ENCODE measurements around the gene EEIG1. TPM values are rescaled to one million over a fixed set of nuclear protein-coding genes. Genes with fewer than 3 reads are reported as not detected.

The EEIG1 gene
- total RNA-seq, 1 donor: 49.1 TPM

DNA sequence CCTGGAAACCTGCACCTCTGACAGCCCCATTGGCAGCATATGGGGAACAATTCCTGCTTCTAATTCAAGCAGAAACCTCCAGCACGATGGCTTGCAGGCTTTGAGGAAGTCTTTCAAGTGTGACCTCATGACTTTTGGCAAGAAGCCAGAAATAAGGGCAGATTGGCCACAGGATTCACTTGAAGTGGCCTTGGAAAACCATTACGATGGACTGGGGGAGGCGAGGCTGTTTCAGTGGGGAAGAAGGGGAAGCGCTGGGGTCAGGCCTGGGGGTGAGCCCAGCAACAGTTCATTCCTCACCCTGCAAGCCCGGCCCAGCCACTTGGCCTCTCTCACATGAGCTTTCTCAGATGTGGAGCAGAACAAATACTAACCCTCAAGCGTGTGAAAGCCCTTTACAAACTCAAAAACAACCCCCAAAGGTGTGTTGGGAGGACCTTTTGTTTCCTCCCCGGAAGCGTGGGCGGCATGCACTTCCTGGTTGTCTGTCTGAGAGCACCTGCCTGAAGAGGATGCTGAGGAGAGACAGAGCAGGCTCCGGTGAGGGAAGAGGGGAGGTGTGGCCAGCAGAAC, 26.9 kb upstream of the EEIG1 start:
- peaks cover 63% of the 10 kb centered on the region for H3K4me1 ChIP-seq (ENCODE audit: insufficient read depth, low read length)
- H3K27me3 ChIP-seq (ENCODE audit: insufficient read depth, low read length): no peaks in the 10 kb centered on the region
- H3K9me3 ChIP-seq (ENCODE audit: low read depth, low read length): no peaks in the 10 kb centered on the region
- H3K4me3 ChIP-seq (ENCODE audit: low read length): no peak overlapping the region

DNA sequence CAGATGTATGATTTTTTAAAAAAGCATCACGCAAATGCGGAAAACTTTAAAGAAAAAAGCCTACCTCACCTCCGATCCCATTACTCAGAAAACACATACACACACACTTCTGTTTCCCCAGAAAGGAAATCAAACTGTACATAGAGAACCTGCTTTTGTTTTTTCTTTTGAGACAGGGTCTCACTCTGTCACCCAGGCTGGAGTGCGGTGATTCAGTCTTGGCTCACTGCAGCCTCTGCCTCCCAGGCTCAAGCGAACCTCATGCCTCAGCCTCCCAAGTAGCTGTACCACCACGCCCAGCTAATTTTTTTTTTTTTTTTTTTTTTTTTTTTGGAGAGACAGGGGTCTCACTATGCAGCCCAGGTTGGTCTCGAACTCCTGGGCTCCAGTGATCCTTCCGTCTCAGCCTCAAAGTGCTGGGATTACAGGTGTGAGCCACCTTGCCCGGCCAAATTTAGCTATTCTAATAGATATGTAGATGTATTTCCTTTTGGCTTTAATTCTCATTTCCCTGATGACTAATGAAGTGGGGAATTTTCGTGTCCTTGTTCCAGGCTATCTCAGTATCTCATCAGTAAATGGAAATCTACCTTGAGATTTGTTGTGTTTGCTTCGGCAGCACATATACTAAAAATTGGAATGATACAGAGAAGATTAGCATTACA, 25.7 kb upstream of the EEIG1 start:
- no peaks in the 10 kb centered on the region for H3K9me3 ChIP-seq (ENCODE audit: low read depth, low read length)
- H3K4me3 ChIP-seq (ENCODE audit: low read length): no peak overlapping the region
- H3K4me1 ChIP-seq (ENCODE audit: insufficient read depth, low read length): peaks cover 63% of the 10 kb centered on the region
- H3K27me3 ChIP-seq (ENCODE audit: insufficient read depth, low read length): no peaks in the 10 kb centered on the region

DNA sequence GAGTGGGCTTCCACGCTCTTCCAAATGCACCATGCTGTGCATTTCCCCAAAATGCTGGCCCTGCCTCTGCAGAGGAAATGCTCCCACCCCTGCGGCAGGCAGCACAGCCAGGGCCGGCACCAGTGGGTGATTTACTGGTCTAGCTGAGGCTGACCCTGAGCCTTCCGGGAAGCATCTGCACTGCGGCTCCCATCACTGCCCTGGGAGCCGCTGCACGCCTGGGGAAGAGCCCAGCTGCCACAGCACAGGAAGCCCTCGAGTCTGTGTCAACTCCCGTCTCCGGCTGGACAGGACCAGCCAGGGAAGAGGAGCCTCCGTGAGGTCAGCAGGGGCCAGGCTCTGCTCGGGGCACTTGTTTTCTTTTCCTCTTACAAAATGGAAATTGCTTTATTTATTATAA, 25.1 kb upstream of the EEIG1 start:
- Histone ChIP-seq H3K4me1 (ENCODE audit: insufficient read depth, low read length) (peaks cover 60% of the 10 kb centered on the region), H3K9me3 (ENCODE audit: low read depth, low read length) (no peaks in the 10 kb centered on the region), H3K4me3 (ENCODE audit: low read length) (no peak overlapping the region), H3K27me3 (ENCODE audit: insufficient read depth, low read length) (no peaks in the 10 kb centered on the region)

DNA sequence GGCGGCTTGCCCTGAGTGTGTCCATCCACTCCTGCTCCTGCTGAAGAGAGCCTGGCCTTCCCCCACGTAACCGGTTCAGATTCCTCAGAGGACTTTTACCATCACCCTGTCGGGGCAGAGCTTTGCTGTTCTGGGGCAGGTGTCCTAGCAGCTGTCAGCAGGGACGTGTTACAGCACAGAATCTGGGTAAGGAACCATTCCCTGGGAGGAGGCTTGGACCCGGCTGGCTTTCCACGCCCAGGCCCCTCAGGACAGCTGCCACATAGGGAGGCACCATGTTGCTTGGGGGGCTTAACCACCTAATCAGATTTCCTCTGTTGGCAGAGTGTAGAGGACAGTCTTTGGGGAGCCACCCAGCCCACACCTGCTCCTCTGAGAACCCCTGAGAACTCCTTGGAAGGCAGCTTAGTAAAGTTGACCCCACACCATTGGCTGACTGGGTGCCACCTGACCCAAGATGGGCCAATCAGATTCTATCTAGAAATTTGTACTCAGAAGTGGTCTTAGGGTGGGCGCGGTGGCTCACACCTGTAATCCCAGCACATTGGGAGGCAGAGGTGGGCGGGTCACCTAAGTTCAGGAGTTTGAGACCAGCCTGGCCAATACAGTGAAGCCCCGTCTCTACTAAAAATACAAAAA, 23.3 kb upstream of the EEIG1 start:
- Histone ChIP-seq H3K4me1 (ENCODE audit: insufficient read depth, low read length) (peaks cover 48% of the 10 kb centered on the region), H3K4me3 (ENCODE audit: low read length) (no peak overlapping the region), H3K27me3 (ENCODE audit: insufficient read depth, low read length) (no peaks in the 10 kb centered on the region)

DNA sequence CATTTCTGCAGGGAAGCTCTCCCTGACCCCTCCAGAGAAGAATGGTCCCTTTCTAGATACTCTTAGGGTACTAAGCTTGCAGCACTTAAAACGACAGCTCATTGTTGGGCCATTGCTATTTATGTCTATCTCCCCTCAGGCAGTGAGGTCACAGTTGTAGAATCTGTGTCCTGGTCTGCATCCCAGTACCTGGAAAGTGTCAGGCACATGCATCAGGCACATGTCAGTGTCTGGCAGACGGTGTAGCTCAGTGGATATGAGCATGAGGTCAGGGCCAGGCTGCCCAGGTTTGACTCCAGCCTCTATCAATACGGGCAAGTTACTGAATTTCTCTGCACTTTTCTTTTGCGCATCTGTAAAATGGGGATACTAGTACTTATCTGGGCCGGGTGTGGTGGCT, 22.2 kb upstream of the EEIG1 start:
- peaks cover 36% of the 10 kb centered on the region for H3K4me1 ChIP-seq (ENCODE audit: insufficient read depth, low read length)
- H3K9me3 ChIP-seq (ENCODE audit: low read depth, low read length): no peaks in the 10 kb centered on the region

More for the DNA sequence above, 23.3 kb upstream of the EEIG1 start:
- H3K9me3 ChIP-seq (ENCODE audit: low read depth, low read length): no peaks in the 10 kb centered on the region

DNA sequence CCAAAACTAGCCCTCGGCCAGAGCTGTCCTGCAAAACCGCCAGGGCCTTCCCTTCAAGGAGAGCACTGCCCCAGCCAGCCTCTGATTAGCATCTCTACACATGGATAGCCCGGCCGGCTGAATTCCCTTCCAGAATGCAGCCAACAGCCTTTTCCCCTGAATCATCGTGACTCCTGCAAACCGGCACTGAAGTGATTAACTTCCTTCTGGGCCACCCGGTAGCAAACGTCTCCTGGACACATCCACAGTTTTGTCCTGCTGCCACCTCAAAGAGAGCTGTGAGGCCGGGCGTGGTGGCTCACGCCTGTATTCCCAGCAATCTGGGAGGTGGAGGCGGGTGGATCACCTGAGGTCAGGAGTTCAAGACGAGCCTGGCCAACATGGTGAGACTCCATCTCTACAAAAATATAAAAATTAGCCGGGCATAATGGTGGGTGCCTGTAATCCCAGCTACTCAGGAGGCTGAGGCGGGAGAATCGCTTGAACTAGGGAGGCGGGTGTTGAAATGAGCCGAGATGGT, 21.1 kb upstream of the EEIG1 start:
- Histone ChIP-seq H3K9me3 (ENCODE audit: low read depth, low read length) (no peaks in the 10 kb centered on the region), H3K4me1 (ENCODE audit: insufficient read depth, low read length) (peaks cover 25% of the 10 kb centered on the region), H3K27me3 (ENCODE audit: insufficient read depth, low read length) (no peaks in the 10 kb centered on the region), H3K4me3 (ENCODE audit: low read length) (no peak overlapping the region)

More for the DNA sequence above, 22.2 kb upstream of the EEIG1 start:
- Histone ChIP-seq H3K27me3 (ENCODE audit: insufficient read depth, low read length) (no peaks in the 10 kb centered on the region), H3K4me3 (ENCODE audit: low read length) (no peak overlapping the region)

DNA sequence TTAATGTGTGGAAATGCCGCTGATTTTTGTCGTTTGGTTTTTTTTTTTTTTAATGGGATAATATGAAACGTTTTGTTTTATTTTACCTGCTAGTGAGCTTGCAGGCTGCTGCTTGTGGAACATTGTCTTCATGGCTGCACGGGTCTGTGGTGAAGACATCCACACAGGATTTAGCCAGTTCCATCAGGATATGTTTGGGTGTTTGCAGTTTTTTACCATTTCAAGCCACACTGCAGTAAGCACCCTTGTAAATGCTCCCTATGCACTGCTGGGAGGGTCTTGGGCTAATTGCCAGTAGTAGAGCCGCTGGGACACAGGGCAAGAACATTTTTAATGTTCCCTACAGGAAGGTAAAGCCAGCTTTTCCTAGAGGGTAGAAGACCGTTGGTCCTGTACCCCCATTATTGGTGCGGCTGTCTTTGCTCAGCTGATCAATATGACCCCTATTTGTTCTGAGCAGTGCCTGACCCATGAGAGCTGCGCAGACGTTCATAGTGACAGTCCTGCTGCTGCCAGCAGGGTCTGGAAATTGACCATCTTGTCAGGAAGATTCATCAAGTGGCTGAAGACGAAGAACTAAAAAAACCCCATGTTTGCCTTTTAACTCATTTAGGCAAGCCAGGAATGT, 20.5 kb upstream of the EEIG1 start:
- no peaks in the 10 kb centered on the region for H3K9me3 ChIP-seq (ENCODE audit: low read depth, low read length)
- H3K4me3 ChIP-seq (ENCODE audit: low read length): no peak overlapping the region
- H3K4me1 ChIP-seq (ENCODE audit: insufficient read depth, low read length): peaks cover 19% of the 10 kb centered on the region
- no peaks in the 10 kb centered on the region for H3K27me3 ChIP-seq (ENCODE audit: insufficient read depth, low read length)

DNA sequence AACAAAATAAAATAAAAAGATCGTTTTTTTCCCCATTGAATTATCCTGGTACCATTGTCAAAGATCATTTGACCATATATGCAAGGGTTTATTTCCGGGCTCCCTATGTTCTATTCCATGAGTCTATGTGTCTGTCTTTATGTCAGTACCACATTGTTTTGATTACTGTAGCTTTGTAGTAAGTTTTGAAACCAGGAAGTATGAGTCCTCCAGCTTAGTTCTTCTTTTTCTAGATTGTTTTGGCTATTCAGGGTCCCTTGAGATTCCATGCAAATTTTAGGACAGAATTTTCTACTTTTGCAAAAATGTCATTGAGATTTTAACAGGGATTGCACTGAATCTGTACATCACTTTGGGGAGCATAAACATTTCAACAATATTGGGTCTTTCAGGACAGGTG, 18.7 kb upstream of the EEIG1 start:
- Histone ChIP-seq H3K9me3 (ENCODE audit: low read depth, low read length) (no peaks in the 10 kb centered on the region), H3K4me1 (ENCODE audit: insufficient read depth, low read length) (peaks cover 4% of the 10 kb centered on the region), H3K27me3 (ENCODE audit: insufficient read depth, low read length) (no peaks in the 10 kb centered on the region), H3K4me3 (ENCODE audit: low read length) (no peak overlapping the region)

DNA sequence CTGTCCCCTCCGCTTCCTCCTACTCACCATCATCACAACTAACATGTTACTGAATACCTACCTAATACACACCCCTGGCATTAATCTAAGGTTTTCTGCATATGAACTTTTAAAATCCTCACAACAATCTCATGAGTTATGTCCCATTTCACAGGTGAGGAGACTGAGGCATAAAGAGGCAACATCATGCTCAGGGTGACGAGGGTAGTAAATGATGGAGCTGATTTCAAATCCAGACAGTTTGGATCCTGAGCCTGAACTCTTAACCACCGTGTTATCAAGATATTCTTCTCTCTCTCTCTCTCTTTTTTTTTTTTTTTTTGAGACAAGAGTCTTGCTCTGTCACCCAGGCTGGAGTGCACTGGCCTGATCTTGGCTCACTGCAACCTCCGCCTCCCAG, 12.9 kb upstream of the EEIG1 start:
- no peak overlapping the region for H3K4me3 ChIP-seq (ENCODE audit: low read length)
- H3K27me3 ChIP-seq (ENCODE audit: insufficient read depth, low read length): no peaks in the 10 kb centered on the region
- H3K9me3 ChIP-seq (ENCODE audit: low read depth, low read length): no peaks in the 10 kb centered on the region
- H3K4me1 ChIP-seq (ENCODE audit: insufficient read depth, low read length): peaks cover 15% of the 10 kb centered on the region

DNA sequence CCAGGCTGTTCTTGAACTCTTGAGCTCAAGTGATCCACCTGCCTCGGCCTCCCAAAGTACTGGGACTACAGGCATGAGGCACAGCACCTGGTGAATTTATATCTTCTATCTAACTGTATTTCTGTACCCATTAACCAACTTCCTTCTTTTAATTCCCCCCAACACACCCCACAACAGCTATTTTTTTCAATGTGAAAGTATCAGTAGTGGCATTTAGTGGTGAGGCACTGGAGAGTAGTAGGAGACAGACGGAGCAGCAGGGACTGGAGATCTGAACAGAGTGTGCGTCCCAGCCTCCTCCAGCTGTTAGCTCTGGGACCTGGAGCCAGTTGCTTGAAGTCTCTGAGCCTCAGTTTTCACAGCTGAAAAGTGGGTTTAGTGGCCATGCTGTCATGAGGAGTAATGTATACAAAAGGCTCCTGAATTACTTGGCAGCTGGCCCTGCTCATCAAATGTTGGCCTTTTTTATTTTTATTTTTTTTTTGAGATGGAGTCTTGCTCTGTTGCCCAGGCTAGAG, 11.0 kb upstream of the EEIG1 start:
- peaks cover 15% of the 10 kb centered on the region for H3K4me1 ChIP-seq (ENCODE audit: insufficient read depth, low read length)
- no peak overlapping the region for H3K4me3 ChIP-seq (ENCODE audit: low read length)
- H3K9me3 ChIP-seq (ENCODE audit: low read depth, low read length): no peaks in the 10 kb centered on the region
- no peaks in the 10 kb centered on the region for H3K27me3 ChIP-seq (ENCODE audit: insufficient read depth, low read length)

DNA sequence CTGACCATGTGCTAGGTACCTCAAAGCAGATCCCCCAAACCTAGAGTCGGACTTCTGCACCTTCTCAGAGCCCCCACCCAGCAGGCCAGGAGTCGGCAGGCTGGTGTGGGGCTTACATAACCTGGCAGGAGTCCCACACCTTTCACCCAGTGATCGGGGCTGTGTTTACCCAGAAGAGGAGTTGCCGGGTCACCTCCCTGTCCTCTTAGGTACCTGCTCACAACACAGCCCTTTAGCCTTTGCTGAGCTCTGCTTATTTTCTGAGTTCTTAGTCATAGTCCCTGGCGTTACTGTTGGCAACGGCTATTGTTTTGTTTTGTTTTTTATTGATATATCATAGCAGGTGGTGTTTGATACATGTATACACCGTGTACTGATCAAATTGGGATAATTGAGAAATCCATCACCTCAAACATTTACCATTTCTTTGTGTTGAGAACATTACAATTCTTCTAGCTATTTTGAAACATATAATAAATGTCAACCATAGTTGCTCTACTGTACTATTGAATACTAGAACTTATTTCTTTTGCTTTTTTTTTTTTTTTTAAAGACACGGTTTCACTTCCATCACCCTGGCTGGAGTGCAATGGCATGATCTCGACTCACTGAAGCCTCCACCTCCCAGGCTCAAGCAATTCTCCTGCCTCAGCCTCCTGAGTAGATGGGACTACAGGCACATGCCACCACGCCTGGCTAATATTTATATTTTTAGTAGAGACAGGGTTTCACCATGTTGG, 10.4 kb upstream of the EEIG1 start:
- Histone ChIP-seq H3K9me3 (ENCODE audit: low read depth, low read length) (no peaks in the 10 kb centered on the region), H3K4me3 (ENCODE audit: low read length) (no peak overlapping the region), H3K27me3 (ENCODE audit: insufficient read depth, low read length) (no peaks in the 10 kb centered on the region), H3K4me1 (ENCODE audit: insufficient read depth, low read length) (peaks cover 15% of the 10 kb centered on the region)

DNA sequence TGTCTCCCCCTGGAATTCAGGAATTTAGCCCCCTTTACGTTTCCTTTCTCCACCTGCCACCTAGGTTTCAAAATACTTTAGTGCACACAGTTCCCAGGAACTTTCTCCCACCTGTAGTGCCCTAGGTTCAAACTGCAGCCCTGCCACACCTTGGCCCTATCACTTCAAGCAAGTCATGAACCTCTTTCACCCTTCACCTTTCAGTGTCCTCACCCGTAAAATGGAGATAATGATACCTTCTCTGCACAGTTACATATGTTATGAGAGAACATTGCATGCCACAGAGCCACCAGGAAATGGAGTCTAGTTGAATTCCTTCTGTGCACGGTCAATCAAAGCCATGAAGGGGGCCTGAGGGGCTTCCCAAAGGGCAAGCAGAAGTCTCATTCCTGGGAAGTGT, 9.8 kb upstream of the EEIG1 start:
- Histone ChIP-seq H3K9me3 (ENCODE audit: low read depth, low read length) (no peaks in the 10 kb centered on the region), H3K4me1 (ENCODE audit: insufficient read depth, low read length) (peaks cover 15% of the 10 kb centered on the region), H3K4me3 (ENCODE audit: low read length) (no peak overlapping the region), H3K27me3 (ENCODE audit: insufficient read depth, low read length) (no peaks in the 10 kb centered on the region)

DNA sequence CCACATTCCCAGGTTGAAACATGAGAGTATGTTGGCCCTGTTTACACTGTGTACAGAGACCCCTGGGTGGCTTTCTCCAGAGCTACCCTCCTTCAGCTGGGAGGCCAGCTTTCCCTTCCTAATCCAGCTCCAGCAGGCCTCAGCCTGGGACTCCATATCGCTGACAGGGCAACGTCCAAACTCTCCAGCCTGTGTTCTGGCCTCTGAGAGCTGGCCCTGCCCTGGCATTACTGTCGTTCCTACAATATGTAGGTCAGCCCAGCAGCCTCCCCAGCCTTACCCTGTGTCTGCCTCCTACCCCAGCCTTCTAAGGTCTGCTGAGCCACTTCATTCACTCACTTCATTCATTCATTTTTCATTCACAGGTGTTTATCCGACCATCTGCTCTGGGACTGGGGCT, 8.3 kb upstream of the EEIG1 start:
- Histone ChIP-seq H3K27me3 (ENCODE audit: insufficient read depth, low read length) (no peaks in the 10 kb centered on the region), H3K4me1 (ENCODE audit: insufficient read depth, low read length) (peaks cover 22% of the 10 kb centered on the region), H3K4me3 (ENCODE audit: low read length) (no peak overlapping the region), H3K9me3 (ENCODE audit: low read depth, low read length) (no peaks in the 10 kb centered on the region)

DNA sequence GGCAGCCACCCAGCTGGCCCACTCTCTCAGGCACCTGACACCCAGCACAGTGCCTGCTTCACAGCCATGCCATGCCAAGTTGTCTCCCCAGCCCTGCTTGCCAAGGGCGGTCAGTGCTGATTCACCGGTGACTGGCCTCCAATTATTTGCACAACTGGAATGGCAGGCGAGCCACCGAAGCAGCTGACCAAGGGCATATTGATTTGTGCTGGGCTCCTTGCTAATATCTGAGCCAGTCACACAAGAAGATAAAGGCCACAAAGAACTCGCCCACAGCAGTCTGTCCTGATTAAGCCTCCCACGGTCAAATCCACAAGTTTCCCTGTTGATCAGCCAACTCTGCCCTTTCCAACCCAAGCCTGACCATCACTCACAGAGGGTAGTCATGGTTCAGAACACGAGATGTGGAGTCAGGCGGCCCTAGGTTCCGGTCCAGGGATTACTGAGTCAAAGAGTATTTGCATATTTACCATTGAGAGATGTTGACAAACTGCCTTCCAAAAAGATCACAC, 6.4 kb upstream of the EEIG1 start:
- Histone ChIP-seq H3K9me3 (ENCODE audit: low read depth, low read length) (no peaks in the 10 kb centered on the region), H3K4me1 (ENCODE audit: insufficient read depth, low read length) (peaks cover 40% of the 10 kb centered on the region), H3K4me3 (ENCODE audit: low read length) (no peak overlapping the region), H3K27me3 (ENCODE audit: insufficient read depth, low read length) (no peaks in the 10 kb centered on the region)
